ENCODE results near the gene SLC7A4.
"Not testable (repeated sequence)": the region's sequence is repeated elsewhere in the genome, so short reads cannot be mapped to it uniquely, and the experiment has no call there.

Gene SLC7A4

GRCh38 chr22:21014726-21015465 lies 17.5 kb downstream of the SLC7A4 start, which contains the start of gene P2RX6:
Gene P2RX6 (plus strand): TSS chr22:21015165. CDS start chr22:21015175, 10 bp downstream.
- peak; percentile 27 for DNase-seq

- DNase-seq: peak; percentile 71
Measured at GRCh38 chr22:21014202-21014725, 18.1 kb downstream of the SLC7A4 start.

GRCh38 chr22:21013657-21014201 lies 18.6 kb downstream of the SLC7A4 start:
- DNase-seq: no peak

GRCh38 chr22:21012446-21013407 lies 19.6 kb downstream of the SLC7A4 start:
- no peak for DNase-seq

- DNase-seq: no peak
Measured at GRCh38 chr22:21010426-21011113, 21.8 kb downstream of the SLC7A4 start.

- DNase-seq: peak; percentile 6
Measured at GRCh38 chr22:21009638-21010425, 22.5 kb downstream of the SLC7A4 start.

- not testable (repeated sequence) for DNase-seq
Measured at GRCh38 chr22:21009208-21009607, 23.2 kb downstream of the SLC7A4 start.

- no peak for DNase-seq
Measured at GRCh38 chr22:21003782-21004181, 28.6 kb downstream of the SLC7A4 start.

GRCh38 chr22:21001601-21002325 lies 30.6 kb downstream of the SLC7A4 start, which contains the start of gene THAP7:
Gene THAP7 (minus strand): TSS chr22:21002118. CDS start chr22:21001911, 207 bp downstream.
- DNase-seq: peak; percentile 98

- DNase-seq: no peak
Measured at GRCh38 chr22:21000987-21001600, 31.3 kb downstream of the SLC7A4 start.

GRCh38 chr22:21000207-21000986 lies 32.0 kb downstream of the SLC7A4 start:
- DNase-seq: no peak

GRCh38 chr22:20999350-21000206 lies 32.8 kb downstream of the SLC7A4 start:
- DNase-seq: no peak

- DNase-seq: no peak
Measured at GRCh38 chr22:20998411-20999336, 33.7 kb downstream of the SLC7A4 start.

- DNase-seq: no peak
Measured at GRCh38 chr22:20997536-20998257, 34.7 kb downstream of the SLC7A4 start.

GRCh38 chr22:20996598-20997535 lies 35.5 kb downstream of the SLC7A4 start:
- DNase-seq: no peak

GRCh38 chr22:20996031-20996410 lies 36.3 kb downstream of the SLC7A4 start:
- DNase-seq: no peak
